ENCODE results near the gene OR2W1.

OR2W1 gene, protein sequence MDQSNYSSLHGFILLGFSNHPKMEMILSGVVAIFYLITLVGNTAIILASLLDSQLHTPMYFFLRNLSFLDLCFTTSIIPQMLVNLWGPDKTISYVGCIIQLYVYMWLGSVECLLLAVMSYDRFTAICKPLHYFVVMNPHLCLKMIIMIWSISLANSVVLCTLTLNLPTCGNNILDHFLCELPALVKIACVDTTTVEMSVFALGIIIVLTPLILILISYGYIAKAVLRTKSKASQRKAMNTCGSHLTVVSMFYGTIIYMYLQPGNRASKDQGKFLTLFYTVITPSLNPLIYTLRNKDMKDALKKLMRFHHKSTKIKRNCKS

DNA sequence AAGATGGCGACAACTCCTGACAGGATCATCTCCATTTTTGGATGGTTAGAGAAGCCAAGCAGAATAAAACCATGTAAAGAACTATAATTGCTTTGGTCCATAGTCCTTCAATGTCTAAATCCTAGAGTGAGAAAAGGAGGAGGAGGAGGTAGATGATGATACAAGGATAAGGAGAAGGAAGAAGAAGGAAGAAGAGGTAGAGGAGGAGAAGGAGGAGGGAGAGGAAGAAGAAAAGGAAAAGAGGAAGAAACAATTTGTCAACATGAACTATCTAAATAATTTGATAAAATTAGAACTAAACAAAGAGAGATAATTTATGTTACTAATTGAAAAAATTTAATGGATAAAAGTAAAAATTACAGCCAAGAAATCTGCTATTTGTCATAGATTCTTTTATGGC, at the start of gene OR2W1:
OR2W1 (minus strand) TSS at position 101 of the 400 bp plus-strand sequence; CDS start at position 101, 0 bp downstream.
- no peak for DNase-seq (ENCODE audit: low read depth in 1 of 2, low spot score in 1 of 2)

DNA sequence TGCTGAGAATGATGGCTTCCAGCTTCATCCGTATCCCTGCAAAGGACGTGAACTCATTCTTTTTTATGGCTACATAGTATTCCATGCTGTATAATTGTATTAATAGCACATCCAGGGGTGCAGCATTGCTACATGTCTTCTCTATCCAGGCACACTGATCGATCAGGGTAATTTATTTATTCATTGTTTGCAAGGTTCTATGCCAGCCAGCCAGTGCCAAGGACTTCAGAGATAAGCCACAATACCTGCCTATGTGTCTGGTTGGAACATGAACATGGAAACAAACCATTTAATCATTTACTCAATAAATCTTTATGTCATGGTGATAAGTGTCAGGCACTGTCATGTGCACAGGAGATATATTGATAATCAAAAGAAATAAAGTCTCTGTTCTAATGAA, 48.0 kb upstream of the OR2W1 start:
- DNase-seq (ENCODE audit: low read depth in 1 of 2, low spot score in 1 of 2) = no peak

DNA sequence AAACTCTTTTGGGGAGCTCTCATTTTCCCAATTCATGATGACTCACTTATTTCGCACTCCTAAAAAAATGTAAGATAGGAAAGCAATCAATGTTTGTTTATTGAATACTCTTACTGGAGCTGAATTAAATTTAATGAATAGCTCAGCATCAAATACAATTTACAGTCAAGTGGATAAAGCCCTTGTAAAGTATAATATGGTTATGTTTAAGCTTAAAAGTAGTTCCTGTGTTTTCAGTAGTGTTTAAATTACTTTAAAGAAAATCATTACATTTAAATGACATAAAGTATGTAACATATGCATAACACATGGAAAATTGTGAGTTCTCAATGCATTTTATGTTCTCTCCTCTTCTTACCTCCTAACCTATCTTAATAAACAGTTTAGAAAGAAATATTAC, 42.2 kb upstream of the OR2W1 start, which contains the start of gene OR2B3:
OR2B3 (minus strand) TSS at position 101 of the 400 bp plus-strand sequence; CDS start at position 36, 65 bp downstream.
- DNase-seq (ENCODE audit: low read depth in 1 of 2, low spot score in 1 of 2) = no peak

DNA sequence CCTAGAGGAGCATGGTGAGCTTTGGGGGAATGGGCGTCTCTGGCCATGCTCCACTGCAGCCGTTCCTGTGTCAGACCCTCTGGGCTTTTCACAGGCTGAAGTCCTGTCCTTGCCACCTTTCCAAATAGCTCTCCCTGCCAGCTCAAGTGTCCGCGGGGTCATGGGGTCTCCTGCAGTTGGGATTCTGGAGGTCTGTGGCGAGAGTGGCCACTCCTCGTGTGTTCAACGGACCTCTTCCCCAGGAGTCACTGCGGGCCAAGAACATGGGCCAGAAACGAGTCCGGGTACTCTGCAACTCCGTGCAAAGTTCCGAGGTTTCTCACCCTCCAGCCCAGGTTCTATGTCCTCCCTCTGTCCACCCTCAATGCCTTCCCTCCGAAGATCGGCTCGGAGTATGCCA, 37.5 kb upstream of the OR2W1 start:
- no peak for DNase-seq (ENCODE audit: low read depth in 1 of 2, low spot score in 1 of 2)

DNA sequence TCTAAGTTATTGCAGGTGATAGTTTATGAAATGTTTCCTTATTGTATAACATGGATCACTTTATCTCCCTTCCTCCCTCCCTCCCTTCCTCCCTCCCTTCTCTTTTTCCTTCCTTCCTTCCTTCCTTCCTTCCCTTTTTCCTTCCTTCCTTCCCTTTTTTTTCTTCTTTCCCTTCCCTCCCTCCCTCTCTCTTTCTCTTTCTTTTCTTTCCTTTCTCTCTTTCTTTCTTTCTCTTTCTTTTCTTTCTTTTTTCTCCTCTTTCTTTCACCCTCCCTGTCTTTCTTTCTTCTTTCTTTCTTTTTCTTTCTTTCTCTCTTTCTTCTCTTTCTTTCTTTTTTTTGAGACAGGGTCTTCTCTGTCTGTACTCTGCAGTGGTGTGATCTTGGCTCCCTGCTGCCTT, 36.3 kb upstream of the OR2W1 start:
- no peak for DNase-seq (ENCODE audit: low read depth in 1 of 2, low spot score in 1 of 2)

DNA sequence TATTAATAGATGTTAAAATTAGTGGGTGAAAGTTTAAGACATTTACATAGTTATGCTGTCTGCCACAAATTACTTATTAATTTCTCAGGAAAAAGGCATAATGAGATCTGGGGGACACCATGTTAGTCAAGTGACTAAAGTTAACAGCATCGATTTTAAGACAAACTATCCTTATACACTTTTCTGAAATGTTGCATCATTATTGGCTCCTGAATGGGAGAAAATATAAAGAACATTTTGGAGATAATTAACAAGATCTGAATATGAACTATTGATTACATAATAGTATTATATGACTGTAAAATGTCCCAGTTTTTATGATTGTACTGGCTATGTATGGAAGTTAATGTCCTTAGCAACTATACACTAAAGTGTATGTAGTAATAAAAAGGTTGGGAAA, 34.2 kb upstream of the OR2W1 start:
- DNase-seq (ENCODE audit: low read depth in 1 of 2, low spot score in 1 of 2) = no peak

DNA sequence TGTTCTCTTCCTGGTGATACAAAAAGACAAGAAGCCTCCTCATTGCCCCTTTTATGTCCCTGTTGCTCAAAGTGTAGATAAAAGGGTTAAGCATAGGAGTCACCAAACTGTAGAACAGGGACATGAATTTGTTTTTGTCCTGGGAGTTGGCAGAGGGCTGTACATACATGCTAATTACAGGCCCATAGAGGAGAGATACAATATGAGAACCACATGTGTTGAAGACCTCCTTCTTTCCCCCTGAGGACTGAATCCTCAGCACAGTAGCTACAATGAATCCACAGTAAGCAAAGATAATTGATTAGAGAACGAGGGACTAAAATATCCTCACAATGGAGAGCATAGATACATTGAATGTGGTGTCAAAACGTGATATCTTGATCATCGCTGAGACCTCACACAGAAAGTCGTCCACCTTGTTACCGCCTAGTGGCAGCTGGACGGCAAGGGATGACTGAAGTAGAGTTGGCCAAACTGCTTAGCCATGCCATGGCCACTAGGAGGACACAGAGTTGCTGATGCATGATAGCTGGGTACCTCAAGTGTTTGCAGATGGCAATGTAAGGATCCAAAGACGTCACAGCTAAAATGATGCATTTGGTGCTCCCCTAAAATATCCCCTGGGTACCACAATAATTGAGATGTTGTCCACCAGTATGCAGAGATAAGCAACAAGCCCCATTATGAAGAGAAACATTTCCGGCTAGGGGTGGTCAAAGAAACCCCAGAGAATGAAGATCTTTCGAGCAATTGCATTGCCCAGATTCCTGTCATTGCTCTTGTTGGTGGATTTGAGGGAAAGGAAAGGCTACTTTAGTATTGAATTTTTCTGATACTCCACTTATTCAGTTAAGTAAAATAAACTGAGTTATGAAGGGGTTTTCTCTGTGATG, 27.1 kb upstream of the OR2W1 start:
- DNase-seq (ENCODE audit: low read depth in 1 of 2, low spot score in 1 of 2) = no peak

DNA sequence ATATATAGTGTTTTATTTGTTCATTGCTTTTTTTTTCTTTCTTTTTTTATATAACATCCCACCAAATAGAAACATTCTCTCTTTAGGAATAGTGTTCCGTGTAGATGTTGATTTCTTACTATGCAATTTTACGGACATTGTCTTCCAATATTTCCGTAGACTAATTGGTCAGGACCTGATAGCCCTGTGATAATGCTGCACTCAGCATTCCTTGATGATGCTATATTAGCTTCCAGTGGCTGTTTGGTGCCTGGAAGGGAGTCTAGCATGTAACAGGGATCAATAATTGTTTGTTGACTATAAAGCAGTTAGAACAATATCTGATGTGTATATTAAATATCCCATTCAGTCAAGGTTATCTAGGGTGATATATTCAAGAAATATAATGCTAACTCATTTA, 6.7 kb upstream of the OR2W1 start:
- DNase-seq (ENCODE audit: low read depth in 1 of 2, low spot score in 1 of 2) = no peak

DNA sequence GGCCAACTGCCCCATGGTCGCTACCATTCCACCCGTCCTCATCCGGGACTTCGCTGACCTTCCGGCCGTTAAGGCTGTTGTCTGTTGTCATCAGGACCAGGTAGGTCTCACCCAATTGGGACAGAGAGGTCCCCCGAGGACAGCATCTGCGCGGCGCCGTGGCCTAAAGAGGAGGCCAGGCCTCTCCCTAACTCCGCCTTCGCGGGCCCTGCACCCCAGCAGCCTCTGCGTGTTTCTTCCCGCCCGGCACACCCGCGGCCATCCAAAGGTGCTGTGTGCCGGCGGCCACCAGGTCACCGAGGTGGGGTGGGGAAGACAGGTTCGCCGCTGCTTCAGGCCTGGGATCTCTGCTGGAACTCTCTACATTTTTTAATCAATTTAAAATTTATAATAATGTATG, 9.0 kb downstream of the OR2W1 start:
- no peak for DNase-seq (ENCODE audit: low read depth in 1 of 2, low spot score in 1 of 2)

DNA sequence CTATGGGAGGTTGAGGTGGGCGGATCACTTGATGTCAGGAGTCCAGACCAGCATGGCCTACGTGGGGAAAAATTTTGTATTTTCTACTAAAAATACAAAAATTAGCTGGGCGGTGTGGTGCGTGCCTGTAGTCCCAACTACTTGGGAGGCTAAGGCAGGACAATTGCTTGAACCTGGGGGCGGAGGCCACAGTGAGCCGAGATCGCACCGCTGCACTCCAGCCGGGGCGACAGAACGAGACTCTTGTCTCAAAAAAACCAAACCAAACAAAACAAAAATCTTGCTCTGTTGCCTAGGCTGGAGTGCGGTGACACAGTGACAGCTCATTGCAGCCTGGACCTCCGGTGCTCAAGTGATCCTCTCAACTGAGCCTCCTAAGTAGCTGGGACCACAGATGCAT, 16.2 kb downstream of the OR2W1 start:
- DNase-seq (ENCODE audit: low read depth in 1 of 2, low spot score in 1 of 2) = no peak

DNA sequence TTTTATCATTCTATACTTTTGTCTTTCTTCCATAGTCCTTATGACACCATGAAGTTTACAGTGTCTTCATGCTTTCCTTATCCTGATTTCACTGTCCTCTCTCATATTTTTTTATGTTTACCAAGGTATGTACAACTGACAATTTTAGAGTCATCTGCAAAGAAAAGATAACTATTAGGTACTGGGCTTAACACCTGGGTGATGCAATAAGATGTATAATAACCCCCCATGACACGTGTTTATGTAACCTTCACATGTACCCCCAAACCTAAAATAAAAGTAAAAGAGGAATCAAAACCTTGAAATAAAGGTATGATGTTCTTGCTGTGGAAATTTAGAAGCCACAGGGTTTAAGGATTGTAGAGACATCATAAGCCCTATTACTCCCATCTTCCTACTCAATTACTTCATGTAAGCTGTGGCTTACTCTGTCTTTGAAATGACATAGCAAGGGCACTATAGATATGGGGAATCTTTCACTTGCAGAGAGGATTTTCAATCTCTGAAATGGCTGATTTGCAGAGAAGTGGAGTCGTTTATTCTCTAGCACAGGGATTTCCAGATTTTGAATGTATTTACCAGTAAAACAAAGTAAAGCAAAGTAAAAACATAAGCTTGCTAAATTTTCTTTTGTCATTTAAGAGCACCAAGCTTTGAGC, 18.9 kb downstream of the OR2W1 start:
- no peak for DNase-seq (ENCODE audit: low read depth in 1 of 2, low spot score in 1 of 2)

DNA sequence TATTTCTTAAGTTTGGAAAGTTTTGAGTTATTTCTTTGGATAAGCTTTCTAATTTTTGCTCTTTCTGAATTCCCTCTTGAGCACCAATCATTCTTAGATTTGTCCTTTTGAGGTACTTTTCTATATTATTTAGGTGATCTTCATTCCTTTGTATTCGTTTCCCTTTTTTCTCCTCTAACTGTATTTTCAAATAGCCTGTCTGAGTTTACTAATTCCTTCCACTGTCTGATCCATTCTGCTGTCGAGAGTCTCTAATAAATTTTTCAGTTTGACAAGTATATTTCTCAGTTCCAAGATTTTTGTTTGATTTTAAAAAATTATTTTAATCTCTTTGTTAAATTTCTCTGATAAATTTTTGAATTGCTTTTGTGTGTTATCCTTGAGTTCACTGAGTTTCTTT, 23.5 kb downstream of the OR2W1 start:
- DNase-seq (ENCODE audit: low read depth in 1 of 2, low spot score in 1 of 2) = no peak

DNA sequence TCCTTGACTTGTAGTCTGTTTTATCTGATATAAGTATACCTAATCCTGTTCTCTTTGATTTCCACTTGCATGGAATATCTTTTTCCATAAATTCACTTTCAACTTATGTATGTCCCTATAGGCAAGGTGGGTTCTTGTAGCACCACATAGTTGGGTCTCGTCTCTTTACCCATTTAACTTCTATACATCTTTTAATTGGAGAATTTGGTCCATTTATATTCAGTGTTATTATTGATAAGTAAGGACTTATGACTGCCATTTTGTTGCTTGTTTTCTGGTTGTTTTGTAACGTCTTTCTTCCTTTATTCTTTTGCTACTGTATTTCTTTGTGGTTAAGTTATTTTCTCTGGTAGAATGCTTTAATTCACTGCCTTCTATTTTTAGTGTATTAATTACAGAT, 25.3 kb downstream of the OR2W1 start:
- DNase-seq (ENCODE audit: low read depth in 1 of 2, low spot score in 1 of 2) = no peak

DNA sequence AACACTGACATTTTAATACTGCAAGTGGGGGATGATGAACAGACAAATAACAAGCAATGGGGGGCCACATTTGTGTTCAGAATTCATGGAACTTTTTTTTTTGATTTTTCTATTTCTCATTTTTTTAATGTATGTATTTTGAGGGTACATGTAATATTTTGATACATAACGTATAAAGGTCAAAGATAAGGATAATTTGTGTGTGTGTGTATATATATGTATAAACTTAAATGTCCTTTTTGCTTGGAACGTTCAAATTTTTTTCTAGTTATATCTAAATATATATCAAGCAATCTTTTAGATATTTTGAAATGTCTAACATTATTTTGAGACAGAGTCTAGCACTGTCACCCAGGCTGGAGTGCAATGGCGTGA, 27.6 kb downstream of the OR2W1 start:
- no peak for DNase-seq (ENCODE audit: low read depth in 1 of 2, low spot score in 1 of 2)

DNA sequence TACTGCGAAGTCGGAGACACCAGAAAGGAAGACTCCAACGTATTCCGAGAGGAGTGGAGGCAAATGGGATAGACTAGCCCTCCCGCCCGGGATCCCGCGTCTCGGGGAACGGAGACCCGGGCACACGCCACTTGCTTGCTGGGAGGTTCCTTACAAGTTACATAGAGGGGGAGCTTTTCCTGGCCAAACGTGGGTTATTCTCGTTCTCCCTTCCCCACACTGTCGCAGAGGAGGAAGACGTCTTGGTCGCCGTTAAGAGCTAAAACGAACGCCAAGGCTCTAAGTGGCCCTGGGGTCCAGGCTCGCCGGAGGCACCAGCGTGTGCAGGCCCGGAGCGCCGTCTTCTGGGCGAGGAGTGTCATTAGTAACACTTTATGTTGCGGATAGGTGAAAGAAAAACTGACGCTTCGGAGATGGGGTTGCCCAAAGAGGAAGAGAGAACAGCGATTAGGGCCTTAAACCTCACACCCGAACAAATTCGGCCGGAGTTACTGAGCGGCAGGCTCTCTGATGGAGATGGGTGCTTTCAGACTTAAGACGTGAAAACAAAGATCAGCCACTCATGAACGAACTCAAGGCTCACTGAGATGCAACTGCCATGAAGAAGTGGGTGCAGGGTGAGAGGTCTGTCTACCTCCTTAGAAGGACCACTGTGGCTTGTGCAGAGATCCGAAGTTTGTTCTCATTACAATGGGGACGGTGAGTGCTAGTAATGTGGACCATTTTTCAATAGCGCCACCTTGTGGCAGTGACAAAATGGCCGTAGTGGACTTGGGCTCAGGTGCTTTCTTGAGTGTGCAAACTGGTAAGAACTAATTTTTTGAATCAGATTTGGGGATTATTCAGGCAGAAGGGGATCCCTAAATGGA, 28.2 kb downstream of the OR2W1 start:
- peak; percentile 68 to 74 for DNase-seq (ENCODE audit: low read depth in 1 of 2, low spot score in 1 of 2)

DNA sequence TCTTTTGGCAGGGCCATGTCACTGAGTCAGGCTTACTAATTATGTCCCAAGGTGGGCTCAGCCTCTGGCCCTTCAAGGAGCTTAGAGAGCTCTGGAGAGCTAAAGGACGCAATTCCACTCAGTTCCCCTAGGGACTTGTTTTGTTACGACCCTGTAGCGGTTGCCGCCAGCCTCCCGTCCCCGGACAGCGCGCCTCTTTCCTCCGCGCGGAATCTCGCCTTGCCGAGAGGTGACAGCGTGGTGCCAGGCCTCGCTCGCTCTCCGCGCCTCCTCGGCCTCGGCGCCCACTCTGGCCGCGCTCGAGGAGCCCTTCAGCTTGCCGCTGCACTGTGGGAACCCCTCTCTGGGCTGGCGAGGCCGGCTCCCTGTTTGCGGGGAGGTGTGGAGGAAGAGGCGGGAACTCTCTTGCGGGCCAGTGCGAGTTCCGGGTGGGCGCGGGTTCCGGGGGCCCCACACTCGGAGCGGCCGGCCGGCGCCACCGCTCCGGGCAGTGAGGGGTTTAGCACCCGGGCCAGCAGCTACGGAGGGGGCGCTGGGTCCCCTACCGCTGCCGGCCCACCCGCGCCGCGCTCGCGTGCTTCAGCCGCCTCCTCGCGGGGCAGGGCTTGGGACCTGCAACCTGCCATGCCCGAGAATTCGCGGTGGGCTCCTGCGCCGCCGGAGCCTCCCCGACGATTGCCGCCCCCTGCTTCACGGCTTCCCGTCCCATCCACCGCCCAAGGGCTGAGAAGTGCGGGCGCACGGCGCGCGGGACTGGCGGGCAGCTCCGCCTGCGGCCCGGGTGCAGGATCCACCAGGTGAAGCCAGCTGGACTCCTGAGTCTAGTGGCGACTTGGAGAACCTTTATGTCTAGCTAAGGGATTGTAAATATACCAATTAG, 30.0 kb downstream of the OR2W1 start:
- no peak for DNase-seq (ENCODE audit: low read depth in 1 of 2, low spot score in 1 of 2)

DNA sequence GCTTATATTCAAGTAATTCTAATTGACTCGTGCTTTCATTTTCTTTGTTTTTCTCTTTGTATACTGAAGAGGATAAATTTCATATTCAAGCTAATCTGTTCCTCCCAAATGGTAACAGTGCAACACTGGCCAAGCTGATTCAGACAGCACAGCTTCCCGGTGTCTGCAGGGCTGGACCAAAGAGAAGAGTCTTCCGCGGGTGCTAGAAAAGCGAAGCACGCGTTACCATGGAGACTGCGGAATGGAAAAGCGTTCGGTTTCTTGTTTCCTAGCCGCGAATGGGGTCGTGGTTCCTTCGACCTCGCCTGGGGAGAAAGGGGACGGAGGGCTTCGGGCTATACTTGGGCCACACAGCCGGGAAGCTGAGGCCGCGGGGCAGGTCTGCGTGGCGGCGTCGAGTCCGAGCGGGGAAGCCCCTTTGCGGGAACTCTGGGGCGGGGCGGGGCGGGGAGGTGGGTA, 33.7 kb downstream of the OR2W1 start:
- DNase-seq (ENCODE audit: low read depth in 1 of 2, low spot score in 1 of 2) = no peak

DNA sequence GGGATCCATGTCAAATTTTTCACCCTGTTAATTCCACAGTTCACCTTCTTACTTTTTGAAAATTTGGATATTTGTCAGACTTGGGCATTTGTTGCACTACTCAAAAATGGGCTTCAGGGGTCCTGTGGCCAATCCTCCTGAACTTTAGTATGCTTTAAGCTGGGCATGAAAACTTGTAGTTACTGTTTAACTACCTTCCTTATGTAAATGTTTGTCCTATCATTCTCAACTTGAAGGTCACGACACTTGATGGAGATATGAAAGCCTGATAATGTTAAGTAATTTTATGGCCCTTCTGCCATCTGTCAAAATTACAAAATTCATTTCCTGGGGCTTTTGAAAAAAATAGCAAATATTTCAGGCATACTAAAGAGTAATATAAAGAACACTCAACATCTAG, 35.6 kb downstream of the OR2W1 start:
- no peak for DNase-seq (ENCODE audit: low read depth in 1 of 2, low spot score in 1 of 2)

DNA sequence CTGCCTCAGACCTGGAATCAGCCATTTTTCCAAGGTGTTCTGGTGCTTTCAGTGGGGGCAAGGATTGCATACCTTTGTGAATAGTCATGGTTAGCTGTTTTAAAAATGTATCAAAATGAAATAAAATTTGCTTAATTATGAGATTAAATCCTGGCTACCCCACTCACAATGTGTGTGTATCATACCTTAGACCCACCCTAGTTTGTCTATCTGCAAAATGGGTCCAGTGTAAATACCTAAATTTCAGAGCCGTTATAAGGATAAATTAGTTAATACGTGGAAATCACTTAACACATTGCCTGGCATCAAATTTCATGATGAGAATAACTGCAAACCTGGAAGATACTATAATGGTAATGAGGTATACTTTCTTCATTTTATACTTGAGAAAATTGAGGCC, 36.9 kb downstream of the OR2W1 start:
- DNase-seq (ENCODE audit: low read depth in 1 of 2, low spot score in 1 of 2) = no peak
